T follicular helper cell (primary cell): ENCODE measurements around the gene ANKS3.

Experiments used
- DNase-seq: peaks from one replicate; pipeline ENCODE4 v3.0.0-alpha.2; 2020; ENCODE audit warnings: low read depth

ANKS3 gene

GRCh38 chr16:4724661-4725270 lies 9.3 kb downstream of the ANKS3 start:
- DNase-seq: no peak

DNA sequence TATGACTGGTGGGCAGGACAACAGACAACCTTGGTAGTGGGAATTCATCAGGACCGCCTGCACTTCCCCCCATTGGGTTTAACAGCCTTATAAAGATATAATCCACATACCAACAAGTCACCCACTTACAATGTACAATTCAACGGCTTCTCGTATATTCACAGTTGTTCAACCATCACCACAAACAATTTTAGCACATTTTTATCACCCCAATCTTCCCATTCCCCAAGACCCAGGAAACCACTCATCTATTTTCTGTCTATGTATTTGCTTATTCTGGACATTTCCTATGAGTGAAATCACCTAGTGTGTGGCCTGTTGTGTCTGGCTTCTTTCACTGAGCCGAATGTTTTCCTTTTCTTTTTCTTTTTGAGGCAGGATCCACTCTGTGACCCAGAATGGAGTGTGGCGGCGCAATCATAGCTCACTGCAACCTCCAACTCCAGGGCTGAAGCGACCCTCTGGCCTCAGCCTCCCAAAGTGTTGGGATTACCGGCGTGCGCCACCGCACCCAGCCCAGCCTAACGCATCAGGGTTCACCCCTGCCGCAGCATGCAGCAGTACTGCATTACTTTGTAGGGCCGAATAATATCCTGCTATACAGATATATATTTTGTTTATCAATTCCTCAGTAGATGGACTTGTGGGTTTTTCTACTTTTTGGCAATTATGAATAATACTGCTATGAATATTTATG lies 10.9 kb downstream of the ANKS3 start:
- no peak for DNase-seq

DNA sequence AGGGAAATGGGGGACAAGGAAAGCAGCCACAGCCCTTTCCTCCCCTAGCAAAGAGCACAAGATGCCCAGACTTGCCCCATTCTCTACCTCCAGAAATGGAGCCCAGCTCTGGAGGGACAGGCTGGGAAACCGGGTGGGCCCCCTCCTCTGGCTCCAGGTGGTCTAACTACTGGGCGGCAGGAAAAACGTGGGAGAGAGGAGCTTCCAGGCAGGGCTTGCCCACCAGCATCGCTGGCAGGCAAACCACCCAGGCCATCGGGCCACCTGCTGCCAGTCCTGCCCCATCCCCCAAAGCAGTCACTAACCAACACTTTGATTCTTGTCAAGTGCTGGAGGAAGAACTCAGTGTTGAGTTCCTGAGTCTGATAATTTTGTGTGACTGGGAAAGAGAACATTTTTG lies 15.6 kb downstream of the ANKS3 start:
- DNase-seq: no peak

DNA sequence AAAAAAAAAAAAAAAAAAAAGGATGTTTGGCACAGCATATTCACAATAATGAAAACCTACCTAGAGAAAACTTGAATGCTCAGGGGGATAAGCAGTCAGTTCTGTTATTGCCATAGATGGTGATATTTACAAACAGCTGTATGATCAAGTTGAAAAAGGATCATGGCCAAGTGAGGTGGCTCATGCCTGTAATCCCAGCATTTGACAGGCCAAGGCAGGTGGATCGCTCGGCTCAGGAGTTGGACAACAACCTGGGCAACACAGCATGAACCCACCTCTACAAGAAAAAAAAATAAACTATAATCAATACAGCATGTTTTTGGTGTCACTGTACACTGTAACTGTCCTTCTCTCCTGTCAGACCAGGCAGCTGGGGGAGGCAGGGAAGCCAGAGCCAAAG lies 19.1 kb downstream of the ANKS3 start:
- no peak for DNase-seq

GRCh38 chr16:4713663-4714501 lies 20.2 kb downstream of the ANKS3 start:
- no peak for DNase-seq

GRCh38 chr16:4709481-4709880 lies 24.6 kb downstream of the ANKS3 start:
- DNase-seq: no peak

- no peak for DNase-seq
Observed at GRCh38 chr16:4706871-4707270, 27.2 kb downstream of the ANKS3 start.

DNA sequence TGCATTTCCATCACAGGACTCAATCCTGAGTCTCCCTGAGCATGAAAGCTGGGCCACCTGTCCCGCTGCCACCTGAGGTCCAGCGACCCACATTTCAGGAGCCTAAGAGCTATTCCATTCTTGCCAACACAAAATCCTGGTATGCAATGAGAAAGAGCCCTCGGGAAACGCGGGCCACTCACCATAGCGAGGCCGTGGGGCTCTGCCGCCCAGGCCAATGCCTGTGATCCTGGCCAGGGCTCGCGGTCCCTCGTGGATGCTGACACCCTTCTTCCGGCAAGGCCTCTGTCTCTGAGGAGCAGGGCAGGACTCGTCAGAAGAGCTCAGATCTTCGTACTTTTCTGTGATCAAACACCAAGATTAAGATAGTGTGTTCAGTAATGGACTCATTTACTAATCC lies 29.2 kb downstream of the ANKS3 start:
- DNase-seq: no peak

GRCh38 chr16:4704491-4704890 lies 29.6 kb downstream of the ANKS3 start:
- no peak for DNase-seq

DNA sequence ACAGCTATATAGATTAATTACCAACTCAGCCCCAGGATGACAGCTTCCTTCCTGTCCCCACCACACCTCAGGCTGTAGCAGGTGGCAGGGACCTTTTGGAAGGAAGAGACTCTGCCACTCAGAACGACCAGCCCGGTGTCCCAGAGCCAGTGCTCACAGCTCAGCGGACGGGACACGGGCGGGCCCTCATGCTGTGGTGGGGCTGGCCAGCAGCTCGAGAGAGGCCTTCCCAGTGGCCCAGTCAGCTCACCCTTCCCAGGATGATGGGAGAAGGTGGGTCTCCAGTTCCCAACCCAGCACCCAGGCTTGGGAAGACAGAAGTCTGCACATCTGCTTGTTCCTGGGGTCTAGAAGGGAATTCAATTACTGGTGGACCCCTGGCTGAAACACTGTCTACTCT lies 30.2 kb downstream of the ANKS3 start:
- DNase-seq: no peak

GRCh38 chr16:4702466-4702808 lies 31.6 kb downstream of the ANKS3 start:
- no peak for DNase-seq

GRCh38 chr16:4701791-4702465 lies 32.1 kb downstream of the ANKS3 start:
- no peak for DNase-seq

DNA sequence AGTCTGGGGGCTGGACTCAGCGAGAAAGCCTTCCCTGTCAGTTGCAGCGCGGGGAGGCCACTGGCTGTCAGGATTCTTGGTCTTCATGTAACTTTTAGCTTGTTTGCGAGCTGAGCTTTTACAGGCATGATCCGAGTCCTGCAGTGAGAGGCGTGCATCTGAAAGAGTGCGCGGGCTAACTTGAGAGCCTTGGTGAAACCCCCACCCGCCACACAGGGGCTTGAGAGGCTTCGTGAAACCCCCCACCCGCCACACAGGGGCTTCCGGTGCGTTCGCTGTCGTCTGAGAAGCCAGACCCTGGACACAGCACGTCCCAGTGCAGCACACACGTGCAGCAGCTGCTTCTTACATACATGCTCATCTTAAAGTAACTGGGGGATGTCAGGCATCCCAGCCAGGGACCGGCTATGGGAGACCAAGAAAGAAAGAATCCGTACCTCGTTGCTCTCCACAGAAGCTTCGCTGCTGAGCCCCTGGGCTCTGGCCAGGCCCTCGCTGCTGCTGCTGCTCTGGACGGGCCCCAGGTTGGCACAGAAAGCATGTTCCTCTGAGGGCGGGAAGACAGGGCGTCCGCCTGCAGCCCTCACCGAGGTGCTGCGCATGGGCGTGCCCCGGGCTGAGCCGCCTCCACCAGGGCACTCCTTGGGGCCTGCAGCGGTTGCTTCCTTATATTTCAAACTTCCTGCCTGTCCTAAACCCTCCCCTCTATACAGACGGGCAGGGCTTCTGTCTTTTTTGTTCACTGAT lies 32.9 kb downstream of the ANKS3 start:
- DNase-seq: no peak

DNA sequence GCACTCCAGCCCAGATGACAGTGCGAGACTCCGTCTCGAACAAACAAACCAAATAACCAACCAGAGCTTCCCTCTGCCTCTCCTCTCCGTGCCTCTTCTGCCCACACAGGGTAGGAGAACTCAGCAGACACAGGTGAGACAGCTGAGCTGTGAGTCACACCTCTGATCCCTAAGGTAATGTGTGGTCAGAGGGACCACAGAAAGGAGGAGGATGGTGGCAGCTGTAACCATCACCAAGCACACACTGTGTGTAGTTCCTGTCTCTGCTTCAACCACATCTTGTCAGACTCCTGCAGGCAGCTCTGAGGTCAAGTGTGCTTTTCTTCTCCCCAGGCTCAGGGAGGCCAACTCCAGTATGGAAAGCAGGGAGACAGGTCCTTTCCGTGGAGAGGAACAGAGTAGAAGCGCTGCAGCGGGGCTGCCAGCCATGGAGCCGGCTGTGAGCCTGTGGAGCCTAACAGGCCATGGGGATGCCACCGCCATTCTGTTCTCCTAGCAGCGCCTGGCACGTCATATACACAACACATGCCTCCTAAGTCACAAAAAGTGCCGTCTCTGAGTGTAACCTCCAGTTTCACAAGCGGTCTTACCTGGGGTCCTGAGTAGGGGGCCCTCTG lies 33.6 kb downstream of the ANKS3 start:
- no peak for DNase-seq

DNA sequence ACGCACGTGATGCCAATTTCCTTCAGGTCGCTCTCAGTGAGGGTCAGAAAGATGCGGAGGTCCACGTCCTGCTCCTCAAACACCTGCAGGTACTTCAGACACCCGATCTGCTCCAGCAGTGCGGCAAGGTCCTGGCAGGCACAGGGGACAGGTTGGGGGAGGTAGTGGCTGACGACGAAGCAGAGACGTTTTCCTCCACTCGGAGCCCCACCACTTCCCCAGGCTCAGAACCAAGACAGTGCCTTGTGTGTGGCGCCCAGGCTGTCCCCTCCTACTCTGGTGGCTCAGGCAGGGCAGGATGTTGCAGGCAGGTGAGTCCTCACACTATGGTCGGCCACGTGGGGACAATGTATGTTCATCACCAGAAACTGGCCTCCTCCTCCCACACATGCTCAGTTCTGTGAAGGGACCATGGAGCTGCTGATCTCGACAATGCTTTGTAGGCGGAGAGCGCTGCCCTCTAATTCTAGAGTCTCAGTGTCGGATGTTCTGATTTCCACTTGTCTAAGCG lies 35.0 kb downstream of the ANKS3 start:
- no peak for DNase-seq

DNA sequence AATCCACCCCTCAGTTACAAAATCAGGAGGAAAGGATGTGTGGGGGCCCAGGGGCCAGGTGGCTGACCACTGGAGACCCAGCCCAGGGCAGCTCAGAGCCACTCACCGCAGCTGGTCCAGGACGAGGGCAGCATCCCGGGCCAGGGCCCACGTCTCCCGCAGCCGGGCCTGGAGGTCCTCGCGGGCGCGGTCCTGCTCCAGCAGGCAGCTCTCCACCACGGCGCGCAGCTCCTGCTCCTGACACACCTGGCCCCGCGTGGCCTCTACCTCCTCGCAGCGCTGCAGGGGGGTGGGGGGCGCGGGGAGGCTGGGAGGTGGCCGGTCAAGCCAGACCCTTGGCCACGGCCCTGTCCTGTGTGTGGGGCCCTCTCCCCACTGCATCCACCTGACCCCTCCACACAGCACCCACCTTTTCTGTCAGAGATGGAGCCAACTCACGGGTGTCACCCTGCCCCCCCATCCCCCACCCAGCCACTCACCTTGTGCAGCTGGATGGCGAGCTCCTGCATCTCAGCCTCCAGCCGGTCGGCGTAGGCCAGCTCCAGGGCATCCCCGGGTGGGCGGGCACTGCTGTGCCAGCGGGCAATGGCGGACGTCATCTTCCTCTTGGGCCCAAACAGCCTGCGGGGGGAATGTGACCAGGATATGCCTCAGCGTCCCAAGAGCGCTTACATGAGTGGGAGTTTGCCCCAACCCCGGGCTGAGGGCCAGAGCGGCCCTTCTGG lies 35.6 kb downstream of the ANKS3 start:
- no peak for DNase-seq

DNA sequence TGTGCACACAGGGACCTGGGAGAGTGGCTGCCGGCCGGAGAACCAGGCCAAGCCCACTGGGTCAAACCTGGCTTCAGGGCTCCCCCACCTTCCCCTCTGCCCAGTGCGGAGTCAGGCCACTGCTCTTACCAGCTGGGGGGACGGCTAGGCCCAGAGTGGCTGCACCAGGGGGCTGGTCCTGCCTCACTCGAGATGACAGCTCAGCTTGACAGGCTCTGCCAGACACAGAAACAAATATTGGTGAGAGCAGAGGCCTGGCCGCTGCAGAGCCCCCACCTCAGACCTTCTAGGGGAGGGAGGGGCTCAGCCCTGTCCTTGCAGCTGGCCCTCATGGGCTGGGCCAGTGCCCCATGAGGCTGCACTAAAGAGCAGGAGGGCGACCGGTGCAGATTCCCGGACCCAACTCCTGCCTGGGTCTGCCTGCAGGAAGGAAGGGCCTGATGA lies 36.2 kb downstream of the ANKS3 start:
- DNase-seq: no peak

- DNase-seq: no peak
Observed at GRCh38 chr16:4696905-4697847, 36.9 kb downstream of the ANKS3 start.

DNA sequence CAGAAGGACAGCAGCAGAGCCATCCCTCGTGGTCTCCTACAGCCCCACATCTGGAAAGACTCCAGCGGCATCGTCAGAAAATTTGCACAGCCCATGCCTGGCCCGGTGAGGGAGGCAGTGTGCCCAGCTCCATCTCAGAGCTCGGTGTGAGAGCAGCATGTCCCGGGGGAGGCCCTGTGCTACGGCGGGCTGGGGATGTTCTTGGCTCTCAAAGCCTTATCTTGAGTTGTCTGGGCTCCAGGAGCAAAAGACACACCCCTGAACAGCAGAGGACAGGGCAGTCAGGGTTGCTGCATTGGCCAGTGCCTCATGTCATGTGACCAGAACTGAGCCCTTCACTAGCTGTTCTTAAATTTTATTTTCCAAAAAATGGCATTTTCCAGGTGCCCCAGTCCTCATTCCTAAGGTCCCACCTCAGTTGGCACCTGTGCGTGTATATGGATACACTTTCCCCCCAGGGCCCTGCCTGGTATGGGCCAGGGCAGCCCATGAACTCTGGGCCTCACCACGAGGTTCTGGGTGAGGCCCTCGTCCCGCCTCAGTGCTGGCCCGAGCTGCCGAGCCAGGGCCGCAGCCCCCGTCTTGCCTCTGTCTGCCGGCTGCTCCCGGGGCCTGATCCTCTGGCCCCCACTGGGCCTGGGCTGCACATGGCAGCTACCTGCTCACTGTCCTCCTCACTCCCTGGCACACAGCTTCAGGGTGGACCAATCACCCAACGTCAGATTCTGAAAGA lies 37.7 kb downstream of the ANKS3 start:
- no peak for DNase-seq
